Mesothelial cell of epicardium (in vitro differentiated cells): ENCODE results near the gene ZDHHC18. TPM values are rescaled to one million over a fixed set of nuclear protein-coding genes. Genes with fewer than 3 reads are reported as not detected.

Source experiments
- DNase-seq, 2 experiments: peaks; one replicate each; pipeline ENCODE4 v3.0.0; 2021; ENCODE audit warnings: low spot score in 2 of 2; ENCODE audit not compliant: unreplicated experiment in 2 of 2
- H3K27ac Mint-ChIP-seq: 2 replicates; pipeline ENCODE4 v1.8.0; 2021; ENCODE audit warnings: mixed read lengths
- H3K27me3 Mint-ChIP-seq: 2 replicates; pipeline ENCODE4 v1.8.0; 2021; ENCODE audit warnings: low read depth, mixed read lengths
- H3K36me3 Mint-ChIP-seq: 2 replicates; pipeline ENCODE4 v1.8.0; 2021; ENCODE audit warnings: mixed read lengths
- H3K4me1 Mint-ChIP-seq: 2 replicates; pipeline ENCODE4 v1.8.0; 2021; ENCODE audit warnings: mixed read lengths
- H3K4me3 Mint-ChIP-seq: 2 replicates; pipeline ENCODE4 v1.8.0; 2021; ENCODE audit warnings: mild to moderate bottlenecking, moderate library complexity, mixed read lengths
- H3K9me3 Mint-ChIP-seq: 2 replicates; pipeline ENCODE4 v1.8.0; 2021; ENCODE audit warnings: mixed read lengths
- total RNA-seq: library from RNA; stranded (reverse); gene quantifications from 3 replicates; pipeline ENCODE4 v1.2.1, GENCODE V29; 2021
- TF ChIP-seq, protein P1 (sequence below): fragments of 200-600 bp; sonication (generic); IDR thresholded peaks from one replicate; pipeline ENCODE4 v1.5.0; 2021; ENCODE audit warnings: antibody characterized with exemption; ENCODE audit not compliant: unreplicated experiment

The ZDHHC18 gene
- total RNA-seq, 1 donor from 2014 or later, result 28.8 TPM

DNA sequence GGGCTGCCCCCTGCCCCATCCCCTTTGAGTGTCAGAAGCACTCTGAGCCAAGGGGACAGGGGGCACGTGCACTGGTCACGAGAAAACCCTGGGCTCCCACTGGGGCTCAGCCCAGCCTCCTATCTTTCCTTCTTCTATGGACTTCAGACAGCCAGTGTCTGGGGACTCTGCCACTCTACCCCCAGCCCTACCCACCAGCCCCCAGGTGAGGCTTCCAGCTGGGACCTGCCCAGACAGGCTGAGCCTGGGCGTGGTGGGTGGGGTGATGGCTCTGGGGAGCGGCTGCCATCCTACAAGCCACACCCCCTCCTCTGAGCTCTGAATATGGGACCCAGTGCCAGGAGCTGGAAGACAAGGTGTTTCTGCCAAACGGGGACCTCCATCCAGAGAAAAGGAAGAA is 28.4 kb downstream of the ZDHHC18 start:
- Mint-ChIP-seq H3K27me3 (no peaks in the 10 kb centered on the region), H3K4me1 (peaks cover 11% of the 10 kb centered on the region), H3K36me3 (peaks cover 38% of the 10 kb centered on the region), H3K27ac (peak overlapping the region; percentile 25), H3K4me3 (no peak overlapping the region), H3K9me3 (no peaks in the 10 kb centered on the region)
- TF ChIP-seq, protein P1, sequence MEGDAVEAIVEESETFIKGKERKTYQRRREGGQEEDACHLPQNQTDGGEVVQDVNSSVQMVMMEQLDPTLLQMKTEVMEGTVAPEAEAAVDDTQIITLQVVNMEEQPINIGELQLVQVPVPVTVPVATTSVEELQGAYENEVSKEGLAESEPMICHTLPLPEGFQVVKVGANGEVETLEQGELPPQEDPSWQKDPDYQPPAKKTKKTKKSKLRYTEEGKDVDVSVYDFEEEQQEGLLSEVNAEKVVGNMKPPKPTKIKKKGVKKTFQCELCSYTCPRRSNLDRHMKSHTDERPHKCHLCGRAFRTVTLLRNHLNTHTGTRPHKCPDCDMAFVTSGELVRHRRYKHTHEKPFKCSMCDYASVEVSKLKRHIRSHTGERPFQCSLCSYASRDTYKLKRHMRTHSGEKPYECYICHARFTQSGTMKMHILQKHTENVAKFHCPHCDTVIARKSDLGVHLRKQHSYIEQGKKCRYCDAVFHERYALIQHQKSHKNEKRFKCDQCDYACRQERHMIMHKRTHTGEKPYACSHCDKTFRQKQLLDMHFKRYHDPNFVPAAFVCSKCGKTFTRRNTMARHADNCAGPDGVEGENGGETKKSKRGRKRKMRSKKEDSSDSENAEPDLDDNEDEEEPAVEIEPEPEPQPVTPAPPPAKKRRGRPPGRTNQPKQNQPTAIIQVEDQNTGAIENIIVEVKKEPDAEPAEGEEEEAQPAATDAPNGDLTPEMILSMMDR, result no peak
- DNase-seq, result no peak

DNA sequence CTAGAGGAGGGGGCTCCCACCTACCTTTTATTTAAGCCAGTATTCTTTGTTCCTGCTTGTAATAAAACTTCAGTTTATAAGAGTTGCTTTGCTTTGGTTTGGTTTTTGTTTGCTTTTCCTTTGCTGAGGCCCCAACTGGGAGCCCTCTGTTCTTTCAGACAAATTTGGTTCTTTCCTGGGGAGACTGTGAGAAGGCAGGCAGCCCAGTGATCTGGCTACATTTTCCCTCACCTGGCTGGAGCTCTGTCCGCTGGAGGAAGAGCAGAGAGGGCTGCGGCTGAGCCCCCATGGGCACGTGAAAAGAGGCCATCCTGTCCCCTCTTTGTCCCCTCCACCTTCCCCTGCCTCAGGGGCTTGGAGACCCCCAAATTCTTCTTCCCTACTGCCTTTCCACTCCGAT is 29.1 kb downstream of the ZDHHC18 start:
- DNase-seq, result no peak
- Mint-ChIP-seq H3K27me3 (no peaks in the 10 kb centered on the region), H3K4me1 (peaks cover 11% of the 10 kb centered on the region), H3K36me3 (peaks cover 32% of the 10 kb centered on the region), H3K27ac (peak overlapping the region; percentile 32), H3K4me3 (no peak overlapping the region), H3K9me3 (no peaks in the 10 kb centered on the region)
- TF ChIP-seq, protein P1, result no peak

DNA sequence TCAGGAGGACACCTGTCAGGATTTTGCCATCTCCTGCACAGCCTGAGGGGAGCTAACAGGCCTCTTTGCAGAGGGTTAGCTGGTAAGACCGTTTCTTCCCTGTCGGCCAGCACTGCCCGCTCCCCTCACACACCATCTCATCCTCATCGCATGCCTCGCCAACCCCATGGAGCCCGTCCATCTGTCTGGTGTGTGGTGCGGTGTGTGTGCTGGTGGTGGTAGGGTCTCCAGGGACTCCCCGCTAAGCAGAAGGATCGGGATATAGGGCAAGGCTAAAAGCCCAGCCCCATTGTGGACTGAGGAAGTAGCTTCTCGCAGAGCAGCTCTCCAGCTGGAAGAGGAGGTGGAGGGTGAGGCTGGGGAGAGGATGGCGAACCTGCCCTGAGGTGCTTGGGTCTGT is 29.7 kb downstream of the ZDHHC18 start:
- DNase-seq, result no peak
- TF ChIP-seq, protein P1, result no peak
- no peaks in the 10 kb centered on the region for H3K9me3 Mint-ChIP-seq
- peaks cover 28% of the 10 kb centered on the region for H3K36me3 Mint-ChIP-seq
- H3K4me1 Mint-ChIP-seq, result peaks cover 11% of the 10 kb centered on the region
- H3K27ac Mint-ChIP-seq, result no peak overlapping the region
- no peaks in the 10 kb centered on the region for H3K27me3 Mint-ChIP-seq
- H3K4me3 Mint-ChIP-seq, result no peak overlapping the region

DNA sequence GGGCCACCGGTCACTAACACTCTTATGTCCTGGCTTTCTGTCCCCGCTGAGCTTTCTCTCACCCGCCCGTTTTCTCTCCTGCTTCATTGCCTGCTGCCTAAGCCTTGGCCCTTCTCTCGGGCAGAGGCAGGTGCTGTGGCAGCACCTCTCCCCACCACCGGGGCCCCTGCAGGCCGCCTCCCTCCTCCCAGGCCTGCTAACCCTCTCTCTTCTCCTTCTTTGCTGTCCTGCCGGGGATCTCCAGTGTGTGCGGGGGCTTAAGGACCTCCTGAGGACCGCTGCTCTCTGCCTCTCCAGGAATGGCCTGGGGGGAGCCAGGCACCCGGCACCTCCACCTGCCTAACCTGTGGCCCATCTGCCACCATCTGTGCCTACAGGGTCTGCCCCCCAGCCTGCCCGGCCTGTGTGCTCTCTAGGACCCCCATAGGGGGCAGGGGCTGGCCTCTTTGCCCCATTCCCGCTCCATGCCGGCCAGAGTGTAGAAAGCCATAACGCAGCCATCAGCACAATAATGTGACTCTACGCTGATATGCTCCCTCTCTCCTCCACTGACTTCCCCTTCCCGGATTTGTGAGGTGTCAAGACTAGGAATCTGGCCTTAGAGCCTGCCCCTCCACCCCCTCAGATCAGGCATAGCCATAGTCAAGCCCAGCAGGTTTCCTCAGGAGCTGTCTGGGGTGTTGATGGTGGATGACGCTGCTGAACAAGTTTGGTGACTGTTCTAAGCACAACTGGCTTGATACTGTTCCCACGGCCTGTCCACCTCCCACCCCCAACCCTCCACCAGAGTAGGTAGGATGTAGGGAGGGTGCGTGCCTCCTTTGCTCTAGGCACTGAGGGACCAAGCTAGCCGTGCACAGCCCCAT is 30.3 kb downstream of the ZDHHC18 start:
- Mint-ChIP-seq H3K9me3 (no peaks in the 10 kb centered on the region), H3K27ac (no peak overlapping the region), H3K27me3 (no peaks in the 10 kb centered on the region), H3K4me1 (peaks cover 11% of the 10 kb centered on the region), H3K36me3 (peaks cover 23% of the 10 kb centered on the region), H3K4me3 (no peak overlapping the region)
- TF ChIP-seq, protein P1, result no peak
- DNase-seq, result no peak

DNA sequence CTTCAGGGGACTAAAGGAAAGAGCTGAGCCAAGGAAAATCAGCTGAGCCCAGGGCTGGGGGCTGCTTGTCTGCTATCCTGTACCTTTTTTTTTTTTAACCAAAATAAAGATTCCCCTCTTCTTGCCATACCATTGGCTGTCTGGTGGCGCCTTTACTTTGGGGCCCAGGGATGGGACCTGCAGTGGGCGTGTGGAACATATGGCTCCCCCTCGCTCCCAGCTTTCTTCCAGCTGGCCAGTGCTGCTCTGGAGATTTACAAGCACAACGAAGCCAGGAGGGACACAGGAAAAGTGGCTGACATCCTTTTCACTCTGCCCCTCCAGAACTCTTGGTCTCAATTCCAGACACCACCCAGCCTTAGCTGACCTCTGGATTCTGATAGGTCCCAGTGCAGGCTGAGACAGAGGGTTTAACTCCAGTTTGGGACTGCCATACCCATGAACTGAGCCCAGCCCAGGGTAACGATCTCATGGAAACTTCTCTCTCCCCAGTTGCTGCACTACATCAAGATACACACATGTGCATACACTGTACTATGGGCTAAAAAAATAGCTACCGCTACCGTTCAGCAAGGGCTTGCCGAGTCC is 31.1 kb downstream of the ZDHHC18 start:
- no peak overlapping the region for H3K27ac Mint-ChIP-seq
- peaks cover 17% of the 10 kb centered on the region for H3K36me3 Mint-ChIP-seq
- peaks cover 11% of the 10 kb centered on the region for H3K4me1 Mint-ChIP-seq
- H3K27me3 Mint-ChIP-seq, result no peaks in the 10 kb centered on the region
- no peak for DNase-seq
- TF ChIP-seq, protein P1, result no peak
- no peak overlapping the region for H3K4me3 Mint-ChIP-seq
- H3K9me3 Mint-ChIP-seq, result no peaks in the 10 kb centered on the region
